GM04503 (cell line): Measurements from ENCODE around the gene PLOD2.

Experiments used
- DNase-seq: peaks from one replicate; pipeline ENCODE4 v3.0.0-alpha.2; 2012; ENCODE audit warnings: low read depth

Gene PLOD2

DNA sequence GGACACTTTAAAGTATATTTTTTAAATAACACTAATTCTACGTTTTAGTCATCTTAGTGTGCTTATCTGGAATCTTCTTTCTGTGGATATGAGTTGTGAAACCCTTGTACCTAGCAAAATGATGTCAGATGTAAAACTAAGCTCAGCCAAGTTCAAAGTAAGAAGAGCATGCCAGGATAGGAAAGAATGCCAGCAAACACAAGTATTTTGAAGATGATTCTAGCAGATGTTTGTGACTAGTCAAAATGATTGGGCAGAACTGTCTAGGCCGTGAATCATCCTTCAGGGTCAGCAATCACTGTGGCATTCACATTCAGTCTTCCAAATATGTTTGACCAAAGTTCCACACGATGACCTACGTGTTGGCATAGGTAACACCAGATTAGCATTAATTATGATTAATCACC, 5.4 kb upstream of the PLOD2 start:
- DNase-seq, result peak; percentile 91

DNA sequence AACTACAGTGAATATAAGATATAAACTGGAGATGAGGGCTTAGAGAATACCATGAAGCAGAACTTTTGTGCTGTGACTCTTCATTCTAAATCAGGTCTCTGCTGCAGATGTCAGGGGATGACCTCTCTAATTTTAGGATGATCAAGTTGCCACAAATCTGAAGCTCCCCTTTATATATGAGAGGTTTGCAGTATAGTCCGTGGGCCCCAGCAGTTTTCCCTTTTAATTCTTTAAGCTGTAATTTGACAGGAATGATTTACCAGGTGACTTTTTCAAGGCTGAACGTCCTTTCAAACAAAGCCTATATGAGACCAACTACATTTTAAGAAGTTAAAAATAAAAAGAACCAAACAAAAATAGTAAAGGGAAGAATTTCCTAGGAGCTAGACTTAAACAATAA, 4.9 kb upstream of the PLOD2 start:
- no peak for DNase-seq

DNA sequence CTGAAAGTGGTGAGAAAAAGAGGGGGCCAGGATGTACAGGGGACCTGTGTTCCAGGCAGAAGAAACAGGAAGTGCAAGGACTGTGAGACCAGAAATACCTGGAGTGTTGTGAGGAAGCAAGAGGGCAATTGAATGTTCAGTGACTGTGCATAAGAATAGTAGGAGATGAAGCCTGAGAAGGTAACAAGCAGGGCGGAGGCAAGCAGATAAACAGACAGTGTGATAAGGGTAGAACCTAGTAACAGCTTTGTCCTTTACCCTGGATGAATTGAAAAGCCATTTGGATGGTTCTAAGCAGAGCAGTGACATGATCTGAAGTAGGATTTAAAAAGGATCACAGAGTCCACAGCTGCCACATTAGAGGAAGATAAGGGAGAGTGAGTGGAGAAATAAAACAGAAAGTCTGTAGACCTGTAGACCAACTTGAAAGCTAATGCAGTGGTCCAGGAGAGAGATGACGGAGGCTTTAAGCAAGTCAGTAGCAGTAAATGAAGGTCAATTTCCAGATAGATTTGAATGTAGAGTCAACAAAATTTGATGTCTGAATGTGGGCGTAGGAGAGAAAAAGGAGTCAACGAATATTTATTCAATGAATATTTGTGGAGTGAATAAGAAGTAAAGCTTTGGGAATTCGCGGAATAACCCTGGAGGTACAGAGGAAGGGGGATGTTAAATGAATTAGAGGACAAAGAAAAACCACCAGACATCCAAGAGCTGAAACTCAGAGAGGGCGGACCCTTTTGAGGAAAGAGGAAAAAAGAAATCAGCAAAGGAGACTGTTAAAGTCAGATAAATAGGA, 4.2 kb upstream of the PLOD2 start:
- no peak for DNase-seq

DNA sequence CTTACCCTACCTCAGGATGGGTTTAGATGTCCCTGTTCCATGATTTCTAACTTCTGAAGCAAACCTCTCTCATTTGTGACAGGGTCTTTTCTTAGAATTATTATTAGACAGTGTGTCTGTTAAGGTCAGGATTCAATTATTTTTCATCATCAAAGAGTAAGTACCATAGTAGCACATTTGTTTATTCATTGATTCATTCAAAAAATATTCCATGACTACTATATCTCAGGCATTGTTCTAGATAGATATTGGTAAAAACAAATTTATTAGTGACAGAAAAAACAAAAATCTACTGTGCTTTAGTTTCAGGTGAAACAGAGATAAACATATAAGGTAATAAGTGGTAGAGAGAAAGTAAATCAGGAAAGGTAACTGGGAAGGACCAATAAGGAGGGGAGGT, 3.5 kb upstream of the PLOD2 start:
- DNase-seq, result no peak

DNA sequence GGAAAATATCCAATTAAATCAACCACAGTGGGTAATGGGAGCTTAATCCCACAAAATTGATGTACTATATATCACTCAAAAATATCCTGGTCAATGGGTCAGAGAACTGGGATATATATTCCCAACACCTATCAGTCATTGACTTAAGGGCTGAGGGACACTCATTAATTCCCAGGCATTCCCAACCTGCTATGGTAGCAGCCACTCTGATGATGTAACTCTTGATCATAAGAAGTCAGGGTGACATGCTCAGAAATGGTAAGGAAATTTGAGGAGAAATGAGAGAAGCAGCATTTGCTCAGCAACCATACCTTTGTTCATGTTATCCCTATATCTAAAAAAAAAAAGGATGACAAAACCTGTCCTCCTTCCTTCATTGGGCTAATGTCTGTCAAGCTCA, 3.1 kb upstream of the PLOD2 start:
- no peak for DNase-seq

DNA sequence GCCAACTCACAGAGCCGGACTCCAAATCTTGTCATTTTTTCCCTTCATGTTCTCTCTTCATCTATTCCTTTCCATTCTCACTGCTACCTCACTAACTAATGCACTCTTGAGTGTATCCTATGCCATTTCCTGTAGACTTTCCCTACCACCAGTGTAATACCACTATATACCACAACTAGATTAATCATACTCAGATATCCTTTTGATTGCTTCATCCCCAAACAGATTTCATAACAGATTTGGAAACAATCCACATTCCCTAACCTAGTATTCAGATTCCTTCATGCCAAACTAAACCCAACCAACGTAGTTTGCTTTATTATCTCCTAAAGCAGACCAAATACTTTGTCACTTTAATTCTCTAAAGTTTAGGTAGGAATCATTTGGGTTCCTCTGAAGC, 2.6 kb upstream of the PLOD2 start:
- peak; percentile 92 for DNase-seq

DNA sequence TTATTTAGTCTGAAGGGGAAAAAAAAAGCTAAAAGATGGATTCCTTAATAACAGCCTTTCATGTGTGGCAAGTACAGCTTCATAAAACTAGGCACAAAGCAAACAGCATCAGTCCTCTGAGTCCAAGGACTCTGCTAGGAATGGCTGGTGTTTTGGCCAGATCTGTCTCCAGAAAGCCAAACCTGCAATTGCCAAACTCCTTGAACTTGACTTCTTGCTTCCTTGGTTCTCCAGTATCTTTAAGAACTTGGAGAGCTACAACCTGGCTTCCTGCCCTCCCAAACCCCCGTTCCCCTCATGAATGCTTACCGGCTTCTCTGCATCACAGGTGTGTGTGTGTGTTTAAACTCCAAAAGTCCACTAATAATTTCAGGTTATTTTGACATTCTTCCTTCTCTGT, 1.6 kb upstream of the PLOD2 start:
- no peak for DNase-seq

DNA sequence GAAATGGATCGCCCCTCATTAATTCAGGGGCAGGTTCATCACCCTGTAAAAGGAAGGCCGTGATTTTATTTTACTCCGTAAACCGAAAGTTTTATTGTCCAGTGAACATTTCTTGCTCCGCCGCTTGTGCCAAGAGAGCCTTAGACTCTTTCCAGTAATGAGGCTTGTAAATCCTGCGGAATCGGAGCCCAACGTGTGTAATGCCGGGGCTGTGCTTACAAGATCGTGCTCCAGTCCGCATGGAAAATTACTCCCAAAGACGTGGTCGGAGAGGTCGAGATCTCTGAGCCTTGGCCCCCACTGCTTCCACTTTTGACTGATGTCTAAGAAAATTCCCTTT, 649 bp upstream of the PLOD2 start:
- peak; percentile 41 for DNase-seq

DNA sequence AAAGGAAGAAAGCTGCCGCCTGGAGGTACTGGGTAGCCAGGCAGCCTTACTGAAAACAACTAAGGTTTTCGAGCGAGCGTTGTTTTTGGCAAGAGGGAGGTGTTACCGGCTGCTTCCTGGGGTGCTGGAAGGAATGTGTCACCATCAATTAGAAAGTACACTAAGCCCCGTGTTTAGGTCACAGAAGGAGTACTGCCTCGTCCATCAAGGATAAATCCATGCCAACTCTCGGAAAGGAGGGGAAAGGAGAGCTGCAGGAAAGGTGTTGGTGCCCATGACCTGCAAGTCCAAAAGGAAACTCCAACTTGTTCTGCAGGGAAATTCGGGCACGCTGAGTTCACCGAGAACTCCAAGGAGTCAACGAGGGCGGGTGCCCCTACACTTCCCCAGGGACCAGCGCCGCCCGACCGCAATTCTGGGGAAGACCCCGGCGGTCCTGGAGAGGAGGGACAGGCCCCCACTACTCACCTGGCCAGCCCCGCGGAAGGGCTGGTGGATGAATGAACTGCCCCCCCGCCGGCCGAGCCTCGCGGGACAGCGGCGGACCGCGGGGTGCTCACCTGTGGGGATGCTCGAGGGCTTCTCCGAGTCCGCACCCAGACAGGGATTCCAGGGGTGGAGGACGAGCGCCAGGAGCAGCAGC, 542 bp downstream of the PLOD2 start:
- DNase-seq, result peak; percentile 34

DNA sequence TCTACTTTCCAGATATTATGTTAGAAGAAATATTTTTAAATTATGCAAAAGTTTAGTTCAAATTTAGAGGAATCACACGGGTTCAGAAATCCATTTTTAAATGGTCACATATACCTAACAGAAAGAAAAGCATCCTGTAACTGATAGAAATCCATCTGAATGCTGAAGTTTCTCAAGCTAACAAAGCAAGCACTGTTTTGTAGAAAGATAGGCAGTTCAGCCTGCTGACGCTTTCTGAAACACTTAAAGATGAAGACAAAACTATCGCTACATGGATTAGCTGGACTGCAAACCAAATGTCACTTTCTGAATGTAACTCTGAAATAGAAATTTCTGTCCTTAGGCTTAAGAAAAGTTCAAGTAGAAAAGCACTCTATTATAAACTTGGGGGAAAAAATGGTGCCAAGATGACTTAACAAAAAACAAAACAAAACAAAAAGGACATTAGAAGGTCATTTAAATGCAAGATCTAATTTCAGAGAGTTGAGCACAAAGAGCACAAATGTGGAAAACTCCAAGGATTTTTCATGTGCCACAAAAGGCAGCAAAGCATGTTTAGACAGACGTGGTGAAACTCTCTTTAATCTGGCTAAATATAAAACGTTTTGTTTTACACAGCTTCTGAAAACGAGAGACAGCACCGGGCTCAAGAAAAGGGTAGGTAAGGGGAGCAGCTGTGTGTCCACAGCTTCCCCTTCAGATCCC, 1.2 kb downstream of the PLOD2 start:
- DNase-seq, result no peak

DNA sequence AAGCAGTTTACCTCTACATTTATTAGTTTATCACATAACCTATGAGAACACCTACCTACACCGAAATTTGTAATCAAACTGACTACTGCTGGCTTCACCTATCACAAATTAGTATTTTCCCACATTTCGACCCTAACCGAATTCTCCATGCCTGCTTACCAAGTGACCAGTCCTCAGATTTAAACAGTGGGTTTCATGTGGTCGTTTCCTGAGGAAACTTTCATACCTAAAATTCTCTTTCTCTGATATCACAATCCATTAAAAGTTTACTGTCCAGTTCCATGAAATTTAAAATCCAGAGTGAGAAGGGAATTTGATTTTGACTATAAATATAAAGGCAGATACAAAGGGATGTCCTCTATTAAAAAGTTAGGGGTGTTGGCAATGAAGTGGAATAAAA, 1.9 kb downstream of the PLOD2 start:
- DNase-seq, result no peak

DNA sequence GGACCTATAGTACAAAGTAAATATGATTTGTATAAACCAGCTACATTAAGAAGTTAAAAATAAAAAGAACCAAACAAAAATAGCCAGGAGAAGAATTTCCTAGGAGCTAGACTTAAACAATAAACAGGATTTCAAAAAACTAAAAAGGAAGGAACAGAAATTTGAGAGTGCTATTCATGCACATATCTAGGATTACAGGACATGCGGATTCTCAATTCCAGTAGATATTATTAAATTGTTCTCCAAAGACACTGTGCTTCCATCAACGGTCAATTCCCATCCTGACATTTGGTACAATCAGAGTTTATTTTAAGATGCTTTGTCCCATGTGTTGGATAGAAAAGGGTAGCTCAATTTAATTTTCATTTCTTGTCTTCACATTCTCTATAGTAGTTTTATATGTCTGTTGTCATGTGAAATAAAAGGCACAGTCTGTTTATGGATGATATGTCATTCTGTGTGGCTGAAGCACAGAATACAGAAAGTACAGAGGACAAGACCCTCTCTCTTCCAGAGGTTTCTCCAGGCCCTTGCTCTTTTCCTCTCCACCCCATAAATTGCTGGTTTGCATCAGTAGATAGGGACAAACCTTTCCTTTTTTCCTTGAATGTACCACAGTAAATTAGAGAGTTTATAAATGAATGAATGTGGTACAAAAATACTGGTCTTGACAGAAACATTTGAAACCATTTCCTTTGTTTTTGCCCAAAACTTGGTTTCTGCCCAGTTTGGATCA, 3.5 kb downstream of the PLOD2 start:
- no peak for DNase-seq

DNA sequence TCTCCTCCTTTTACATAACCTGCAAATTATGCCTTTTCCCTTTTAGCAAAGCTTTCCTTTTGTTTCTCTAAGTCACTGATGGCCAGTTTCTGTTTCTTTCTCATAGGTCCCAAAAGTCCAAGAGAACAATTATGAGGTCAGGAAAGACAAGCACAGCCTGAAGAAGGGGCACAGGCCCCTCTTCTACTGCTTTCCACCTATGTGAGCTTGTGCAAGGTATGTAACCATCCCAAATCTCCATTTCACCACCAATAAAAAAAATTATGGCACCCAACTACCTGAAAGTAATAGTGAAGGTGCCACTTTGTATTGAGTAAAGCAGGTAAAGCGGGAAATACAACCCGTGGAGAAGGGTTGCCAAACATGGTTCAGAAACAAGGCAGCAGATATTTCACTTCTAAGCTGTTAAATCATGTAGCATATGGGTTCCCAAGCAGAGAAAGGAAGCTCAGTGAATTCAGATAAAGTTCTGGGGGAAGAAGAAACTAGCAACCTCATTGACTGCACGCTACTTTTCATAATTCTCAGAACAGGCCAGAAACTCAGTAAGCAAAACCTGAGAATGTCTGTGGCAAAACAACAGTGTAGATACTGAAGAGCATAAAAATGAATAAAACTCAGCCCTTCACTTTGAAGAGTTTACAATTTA, 4.2 kb downstream of the PLOD2 start:
- DNase-seq, result no peak

DNA sequence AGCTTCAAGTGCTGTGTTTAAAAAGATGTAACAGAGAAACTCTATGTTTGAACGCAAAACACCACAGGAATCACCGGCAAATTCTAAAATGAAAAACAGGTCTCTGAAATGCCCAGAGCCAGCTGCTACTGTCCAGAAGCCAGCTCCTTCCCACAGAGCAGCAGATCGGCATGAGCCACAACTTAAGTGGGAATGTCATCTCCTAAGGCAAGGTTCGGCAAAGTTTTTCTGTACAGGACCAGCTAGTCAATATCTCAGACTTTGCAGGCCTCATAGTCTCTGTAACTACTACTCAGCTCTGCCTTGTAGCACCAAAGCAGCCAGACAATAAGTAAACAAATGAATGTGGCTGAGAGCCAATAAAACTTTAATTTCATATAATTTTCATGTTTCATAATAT, 4.9 kb downstream of the PLOD2 start:
- no peak for DNase-seq

DNA sequence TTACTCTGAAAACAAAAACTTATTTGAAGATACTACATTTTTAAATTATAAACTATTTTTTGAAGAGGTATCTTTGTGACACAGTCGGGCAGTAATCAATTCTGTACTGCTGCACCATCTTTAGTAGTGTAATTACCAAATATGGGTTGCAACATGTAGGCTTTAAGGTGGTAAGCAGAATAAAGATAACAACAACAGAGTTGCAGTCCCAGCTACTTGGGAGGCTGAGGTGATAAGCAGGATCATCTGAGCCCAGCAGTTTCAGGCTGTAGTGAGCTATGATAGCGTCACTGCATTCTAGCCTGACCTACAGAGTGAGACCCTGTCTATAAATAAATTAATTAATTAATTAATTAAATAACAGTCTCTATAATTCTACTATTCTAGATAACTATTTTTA, 6.0 kb downstream of the PLOD2 start:
- no peak for DNase-seq

DNA sequence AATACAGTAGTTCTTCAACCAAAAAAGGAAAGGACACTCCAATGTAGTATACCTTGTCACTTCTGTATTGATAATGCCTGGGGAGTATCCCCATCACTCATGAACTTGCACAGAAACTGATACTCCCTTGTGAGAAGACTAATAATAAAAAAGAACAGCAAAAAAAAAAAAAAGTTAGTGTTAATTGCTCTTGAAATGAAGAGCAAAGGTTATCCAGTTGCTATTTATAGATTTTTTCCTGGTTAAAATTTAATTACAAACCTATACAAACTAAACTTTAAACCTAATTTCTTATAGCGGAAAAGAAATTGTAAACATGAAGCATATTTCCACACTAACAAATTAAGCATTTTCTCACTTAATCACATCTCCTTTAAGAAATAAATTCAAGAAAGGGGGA, 6.7 kb downstream of the PLOD2 start:
- no peak for DNase-seq

DNA sequence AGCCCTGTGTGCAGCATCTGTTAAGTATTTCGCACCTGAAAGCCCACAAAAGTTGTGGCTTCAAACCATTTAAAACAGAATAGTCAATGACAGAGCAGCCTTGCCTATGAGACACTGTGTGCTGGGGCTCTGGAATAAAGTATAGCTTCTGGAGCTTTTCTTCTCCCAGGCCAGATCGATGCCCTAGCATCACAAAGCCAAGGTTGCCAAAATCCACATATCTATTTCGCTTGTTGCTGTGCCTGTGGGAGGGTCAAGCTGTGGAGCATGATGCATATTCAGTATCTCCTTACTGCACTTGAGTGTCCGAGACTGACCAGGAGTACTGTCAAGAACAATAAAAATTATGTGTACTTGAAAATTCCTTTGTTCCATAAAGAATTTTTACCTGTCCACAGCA, 7.6 kb downstream of the PLOD2 start:
- DNase-seq, result no peak

DNA sequence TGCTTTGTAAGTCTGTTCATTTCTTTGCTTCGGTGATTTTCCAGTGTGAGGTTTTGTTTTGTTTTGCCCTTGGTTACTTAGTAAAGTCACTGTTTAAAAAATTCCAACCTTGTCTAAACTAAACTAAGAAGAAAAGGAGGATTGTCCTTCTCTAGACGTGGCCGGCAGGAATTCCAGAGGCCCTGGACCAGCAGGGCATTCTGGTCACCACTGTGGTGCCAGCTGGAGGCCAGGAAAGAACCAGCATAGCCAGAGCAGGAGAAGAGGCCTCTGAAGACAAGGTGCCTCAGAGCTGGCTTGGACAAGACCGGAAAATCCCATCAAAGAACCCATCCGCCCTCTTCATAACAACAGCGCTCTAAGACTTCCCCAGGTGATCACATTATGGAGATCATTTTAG, 8.2 kb downstream of the PLOD2 start:
- no peak for DNase-seq

DNA sequence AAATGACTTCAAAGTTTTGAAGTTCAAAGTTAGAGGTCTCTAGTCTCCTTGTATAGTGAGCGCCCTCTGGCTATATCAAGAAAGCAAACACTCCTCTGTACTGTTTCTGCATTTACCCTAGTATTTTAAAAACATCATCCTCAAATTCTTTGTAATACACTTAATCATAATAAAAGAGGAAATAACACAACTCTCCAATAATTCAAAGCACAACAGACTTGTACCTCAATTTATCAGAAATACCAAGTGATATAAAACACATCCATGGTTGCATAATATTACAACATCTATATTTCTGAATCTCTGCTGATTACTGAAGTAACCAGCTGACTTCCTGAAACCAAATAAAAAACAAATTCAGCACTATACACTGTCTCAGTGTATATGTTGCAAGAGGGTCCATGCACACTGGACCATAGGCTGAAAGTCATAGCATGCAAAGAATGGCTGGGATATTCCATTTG, 12.5 kb downstream of the PLOD2 start:
- DNase-seq, result no peak

DNA sequence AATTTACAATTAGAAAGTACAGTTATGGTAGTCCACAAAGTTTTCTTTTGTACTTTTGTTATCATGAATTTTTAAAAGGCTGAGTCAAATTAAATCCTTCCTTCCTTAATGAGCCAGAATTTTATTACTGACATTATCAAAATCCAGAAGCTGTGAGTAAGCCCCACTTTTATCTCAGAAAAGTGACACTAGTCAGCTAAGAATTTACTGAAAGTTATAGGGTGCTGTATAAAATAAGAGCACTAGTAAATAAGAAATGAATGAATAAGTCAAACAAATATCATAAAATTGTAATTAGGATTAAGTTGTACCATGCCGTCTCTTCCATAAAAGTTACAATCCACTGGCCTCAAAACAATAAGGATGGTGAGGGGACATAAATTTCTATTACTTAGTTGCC, 15.3 kb downstream of the PLOD2 start:
- DNase-seq, result no peak

DNA sequence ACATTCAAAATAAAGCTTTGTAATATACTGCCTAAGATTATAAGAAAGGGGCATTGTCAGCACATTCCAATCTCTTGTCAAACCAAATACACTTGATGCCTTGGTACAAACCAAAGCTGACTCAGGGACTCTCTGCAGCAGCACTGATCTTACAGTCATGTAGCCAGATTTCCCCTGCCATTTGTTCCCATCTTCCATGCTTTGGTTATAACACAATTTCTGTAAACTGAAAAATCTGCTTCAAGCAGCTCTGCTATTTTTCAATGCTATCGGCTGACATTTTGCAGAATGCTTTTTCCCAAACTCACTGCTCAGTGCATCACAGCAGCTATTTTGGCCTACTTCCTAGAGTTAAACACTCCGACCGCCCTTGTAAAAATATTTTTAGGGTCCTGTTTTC, 18.2 kb downstream of the PLOD2 start:
- DNase-seq, result no peak

DNA sequence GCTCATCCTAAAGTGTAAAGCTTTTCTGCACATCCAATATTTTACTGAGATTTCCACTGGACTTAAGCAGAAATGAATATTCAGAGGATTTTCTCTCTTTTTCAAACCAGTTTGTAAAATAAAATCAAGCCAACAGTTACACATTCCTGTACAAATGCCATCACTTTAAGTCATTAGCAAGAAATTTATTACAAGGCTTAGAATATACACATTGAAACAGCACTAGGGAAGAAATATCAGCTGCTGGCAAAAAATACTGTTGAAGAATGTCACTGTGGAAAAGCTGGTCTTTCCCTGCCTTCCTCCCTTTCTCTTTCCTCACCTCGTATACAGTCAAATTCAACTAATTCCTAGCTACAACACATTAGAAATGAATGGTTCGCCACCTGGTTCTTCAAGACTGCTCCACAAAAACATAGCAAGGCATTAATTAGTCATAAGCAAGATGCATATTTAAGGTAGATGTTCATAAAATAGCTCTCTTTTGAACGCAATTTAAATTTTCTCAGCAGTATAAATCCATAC, 21.3 kb downstream of the PLOD2 start:
- DNase-seq, result no peak
